NOMO-1 treated with dmso at 0.1 percent for 144 hours (cell line): Measurements from ENCODE around the gene LAMTOR4.
"Not testable (repeated sequence)": the region's sequence is repeated elsewhere in the genome, so short reads cannot be mapped to it uniquely, and the experiment has no call there.

Source experiments
- DNase-seq: peaks from one replicate; lab custom pipeline; 2025; ENCODE audit not compliant: unreplicated experiment; lab: John Stamatoyannopoulos, UW

Gene LAMTOR4

GRCh38 chr7:100122067-100122466, 26.7 kb upstream of the LAMTOR4 start:
- no peak for DNase-seq

GRCh38 chr7:100122568-100122967, 26.1 kb upstream of the LAMTOR4 start:
- DNase-seq, result no peak

GRCh38 chr7:100124301-100125230, 24.2 kb upstream of the LAMTOR4 start:
- DNase-seq, result no peak

- DNase-seq, result no peak
Observed at GRCh38 chr7:100126239-100126930, 22.3 kb upstream of the LAMTOR4 start.

GRCh38 chr7:100126931-100127865, 21.5 kb upstream of the LAMTOR4 start, which contains the start of gene MBLAC1:
TSS of gene MBLAC1 (plus strand) at chr7:100126967. CDS start at chr7:100127396, 429 bp downstream.
- DNase-seq, result peak; percentile 92

- DNase-seq, result peak; percentile 21
Observed at GRCh38 chr7:100127866-100128636, 20.7 kb upstream of the LAMTOR4 start.

GRCh38 chr7:100128637-100128963, 20.1 kb upstream of the LAMTOR4 start:
- no peak for DNase-seq

GRCh38 chr7:100130220-100130607, 18.5 kb upstream of the LAMTOR4 start:
- DNase-seq, result not testable (repeated sequence)

- peak; percentile 73 for DNase-seq
Observed at GRCh38 chr7:100130608-100131453, 17.9 kb upstream of the LAMTOR4 start.

- DNase-seq, result no peak
Observed at GRCh38 chr7:100132126-100132525, 16.6 kb upstream of the LAMTOR4 start.

- peak; percentile 74 for DNase-seq
Observed at GRCh38 chr7:100132697-100133151, 16.0 kb upstream of the LAMTOR4 start.

- no peak for DNase-seq
Observed at GRCh38 chr7:100137851-100138760, 10.6 kb upstream of the LAMTOR4 start.

GRCh38 chr7:100141555-100141949, 7.2 kb upstream of the LAMTOR4 start:
- peak; percentile 75 for DNase-seq

- DNase-seq, result no peak
Observed at GRCh38 chr7:100142461-100142860, 6.3 kb upstream of the LAMTOR4 start.

GRCh38 chr7:100146350-100146749, 2.4 kb upstream of the LAMTOR4 start:
- DNase-seq, result not testable (repeated sequence)

- DNase-seq, result no peak
Observed at GRCh38 chr7:100147278-100147677, 1.4 kb upstream of the LAMTOR4 start.

GRCh38 chr7:100148225-100148558, 526 bp upstream of the LAMTOR4 start:
- DNase-seq, result no peak

- peak; percentile 94 for DNase-seq
Observed at GRCh38 chr7:100152404-100152803, 3.7 kb downstream of the LAMTOR4 start.
